Activated naive CD8-positive, alpha-beta T cell treated with anti-CD3 and anti-CD28 coated beads for 36 hours (primary cell): ENCODE results near the gene DHRS13. TPM values are rescaled to one million over a fixed set of nuclear protein-coding genes. Genes with fewer than 3 reads are reported as not detected.
"Not testable (repeated sequence)": the region's sequence is repeated elsewhere in the genome, so short reads cannot be mapped to it uniquely, and the experiment has no call there.

Experiments
- DNase-seq: peaks from one replicate; pipeline ENCODE4 v3.0.0; 2021
- H3K27ac Mint-ChIP-seq: one replicate; pipeline ENCODE4 v1.8.0; 2022; ENCODE audit warnings: mild to moderate bottlenecking, moderate library complexity, mixed read lengths
- H3K27me3 Mint-ChIP-seq: one replicate; pipeline ENCODE4 v1.8.0; 2022; ENCODE audit warnings: mild to moderate bottlenecking, mixed read lengths
- H3K36me3 Mint-ChIP-seq: one replicate; pipeline ENCODE4 v1.8.0; 2021; ENCODE audit warnings: mild to moderate bottlenecking, mixed read lengths
- H3K4me1 Mint-ChIP-seq: one replicate; pipeline ENCODE4 v1.8.0; 2021; ENCODE audit warnings: mixed read lengths
- H3K4me3 Mint-ChIP-seq: one replicate; pipeline ENCODE4 v1.8.0; 2022; ENCODE audit warnings: mild to moderate bottlenecking, moderate library complexity, mixed read lengths
- H3K9me3 Mint-ChIP-seq: one replicate; pipeline ENCODE4 v1.8.0; 2022; ENCODE audit warnings: mixed read lengths
- total RNA-seq, 2 experiments: library from RNA; stranded (reverse); gene quantifications; one replicate each; pipeline ENCODE4 v1.2.3, GENCODE V29; 2021

DHRS13 gene
- total RNA-seq, 2 experiments from 2014 or later, result 31.8 to 34.1 TPM

DNA sequence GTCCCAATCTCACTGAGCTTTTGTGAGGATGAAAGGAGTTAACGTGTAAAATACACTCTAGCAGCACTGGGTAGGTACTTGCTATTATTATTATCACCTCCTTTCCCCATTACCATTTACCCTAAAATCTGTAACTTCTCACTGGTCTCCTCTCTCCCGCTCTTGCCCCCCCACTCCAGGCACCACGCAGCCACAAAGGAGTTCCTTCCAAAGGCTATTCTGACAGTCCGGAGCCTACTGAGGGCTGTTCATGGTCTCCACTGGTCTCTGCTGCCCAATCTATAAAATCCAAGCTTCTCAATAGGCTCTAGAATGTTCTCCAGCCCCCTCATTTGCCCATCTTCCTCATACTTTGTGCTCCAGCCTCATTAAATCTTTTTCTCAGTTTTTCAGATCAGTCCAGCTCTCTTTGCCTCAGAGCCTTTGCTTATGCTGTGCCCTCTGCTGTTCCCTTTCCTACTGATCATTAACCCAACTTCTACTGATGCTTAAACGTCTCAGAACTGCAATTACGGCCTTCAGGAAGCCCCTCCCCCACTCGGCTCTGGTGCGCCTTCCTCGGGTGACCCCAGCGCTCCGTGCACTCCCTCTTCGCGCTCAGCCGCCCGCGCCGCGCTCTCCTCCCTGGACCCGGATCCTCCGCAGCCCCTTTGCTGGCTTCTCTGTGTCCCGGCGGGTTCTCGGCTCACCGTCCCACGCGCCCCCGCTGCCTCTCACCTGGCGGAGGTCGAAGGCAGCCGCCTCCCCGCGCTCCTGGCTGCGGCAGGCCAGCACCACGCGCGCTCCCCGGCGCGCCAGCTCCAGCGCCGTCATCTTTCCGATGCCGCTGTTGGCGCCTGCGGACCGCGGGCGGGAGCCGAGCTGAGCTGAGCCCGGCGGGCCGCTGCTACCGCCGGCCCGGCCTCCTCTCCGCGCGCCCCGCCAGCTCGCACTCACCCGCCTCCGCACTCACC lies 737 bp downstream of the DHRS13 start:
- H3K4me3 Mint-ChIP-seq, result peak overlapping the region; percentile 96
- peaks cover 34% of the 10 kb centered on the region for H3K4me1 Mint-ChIP-seq
- H3K36me3 Mint-ChIP-seq, result peaks cover 39% of the 10 kb centered on the region
- no peaks in the 10 kb centered on the region for H3K9me3 Mint-ChIP-seq
- DNase-seq, result peak; percentile 70
- H3K27ac Mint-ChIP-seq, result peak overlapping the region; percentile 90
- H3K27me3 Mint-ChIP-seq, result no peaks in the 10 kb centered on the region

GRCh38 chr17:28900986-28901726 lies 1.7 kb downstream of the DHRS13 start:
- Mint-ChIP-seq H3K4me3 (peak overlapping the region; percentile 96), H3K27ac (no peak overlapping the region)

GRCh38 chr17:28899212-28899815 lies 3.6 kb downstream of the DHRS13 start:
- H3K4me3 Mint-ChIP-seq, result no peak overlapping the region
- H3K27ac Mint-ChIP-seq, result no peak overlapping the region
- H3K9me3 Mint-ChIP-seq, result no peaks in the 10 kb centered on the region
- H3K36me3 Mint-ChIP-seq, result peaks cover 39% of the 10 kb centered on the region
- no peaks in the 10 kb centered on the region for H3K27me3 Mint-ChIP-seq
- no peak for DNase-seq
- peaks cover 52% of the 10 kb centered on the region for H3K4me1 Mint-ChIP-seq

More at GRCh38 chr17:28900986-28901726, 1.7 kb downstream of the DHRS13 start:
- Mint-ChIP-seq H3K36me3 (peaks cover 39% of the 10 kb centered on the region), H3K4me1 (peaks cover 40% of the 10 kb centered on the region), H3K27me3 (no peaks in the 10 kb centered on the region), H3K9me3 (no peaks in the 10 kb centered on the region)
- DNase-seq, result no peak

GRCh38 chr17:28898527-28898955 lies 4.3 kb downstream of the DHRS13 start:
- DNase-seq, result no peak
- Mint-ChIP-seq H3K4me1 (peaks cover 59% of the 10 kb centered on the region), H3K36me3 (peaks cover 39% of the 10 kb centered on the region), H3K27me3 (no peaks in the 10 kb centered on the region), H3K4me3 (peak overlapping the region; percentile 1), H3K9me3 (no peaks in the 10 kb centered on the region), H3K27ac (no peak overlapping the region)

DNA sequence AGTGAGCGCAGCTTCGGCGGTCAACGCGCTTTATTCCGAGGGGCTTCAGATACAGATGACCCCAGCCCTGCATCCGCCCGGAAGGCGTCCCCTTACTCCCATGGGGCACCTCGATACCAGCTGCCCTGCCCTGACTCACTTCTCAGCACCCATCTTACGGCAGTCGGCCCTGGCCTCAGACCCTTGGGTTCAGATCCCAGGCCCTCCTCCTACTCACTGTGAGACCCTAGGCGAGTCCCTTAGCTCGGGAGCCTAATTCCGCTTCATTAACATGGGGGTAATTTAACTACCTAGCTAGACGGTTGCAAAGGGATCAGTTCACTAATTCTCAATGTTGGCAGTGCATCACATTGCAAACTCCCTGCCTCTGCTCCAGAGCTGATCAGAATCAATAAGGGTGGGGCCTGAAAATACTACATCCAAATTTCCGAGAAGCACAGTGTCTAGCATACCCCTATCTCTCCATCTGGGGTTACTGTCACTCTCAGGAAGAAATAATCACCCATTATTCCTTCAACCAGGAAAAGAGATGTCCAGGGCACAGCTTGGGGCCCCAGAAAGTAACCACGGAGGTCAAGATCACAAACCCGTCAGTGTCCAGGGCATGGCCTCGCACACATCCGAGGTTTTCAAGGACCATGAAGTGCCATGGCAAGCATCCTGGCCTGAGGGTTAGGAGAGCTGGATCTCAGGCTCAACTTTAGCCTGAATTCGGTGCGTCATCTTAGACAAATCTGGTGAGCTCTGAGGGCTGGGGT lies 4.9 kb downstream of the DHRS13 start:
- no peak for DNase-seq
- Mint-ChIP-seq H3K36me3 (peaks cover 43% of the 10 kb centered on the region), H3K4me1 (peaks cover 60% of the 10 kb centered on the region), H3K27me3 (no peaks in the 10 kb centered on the region), H3K4me3 (peak overlapping the region; percentile 94), H3K27ac (peak overlapping the region; percentile 95), H3K9me3 (no peaks in the 10 kb centered on the region)

GRCh38 chr17:28896884-28897768 lies 5.8 kb downstream of the DHRS13 start, which contains the start of gene FLOT2:
Gene FLOT2, minus strand, starts transcription at chr17:28897733. Its CDS starts 159 bp downstream, at chr17:28897574.
- peak within 1 kb of the TSS; percentile 94 for H3K4me3 Mint-ChIP-seq
- H3K36me3 Mint-ChIP-seq, result peaks cover 46% of the 10 kb centered on the region
- H3K9me3 Mint-ChIP-seq, result no peaks in the 10 kb centered on the region
- peaks cover 64% of the 10 kb centered on the region for H3K4me1 Mint-ChIP-seq
- H3K27ac Mint-ChIP-seq, result peak within 1 kb of the TSS; percentile 95
- no peaks in the 10 kb centered on the region for H3K27me3 Mint-ChIP-seq
- DNase-seq, result peak; percentile 74

GRCh38 chr17:28896491-28896883 lies 6.4 kb downstream of the DHRS13 start:
- H3K36me3 Mint-ChIP-seq, result peaks cover 47% of the 10 kb centered on the region

DNA sequence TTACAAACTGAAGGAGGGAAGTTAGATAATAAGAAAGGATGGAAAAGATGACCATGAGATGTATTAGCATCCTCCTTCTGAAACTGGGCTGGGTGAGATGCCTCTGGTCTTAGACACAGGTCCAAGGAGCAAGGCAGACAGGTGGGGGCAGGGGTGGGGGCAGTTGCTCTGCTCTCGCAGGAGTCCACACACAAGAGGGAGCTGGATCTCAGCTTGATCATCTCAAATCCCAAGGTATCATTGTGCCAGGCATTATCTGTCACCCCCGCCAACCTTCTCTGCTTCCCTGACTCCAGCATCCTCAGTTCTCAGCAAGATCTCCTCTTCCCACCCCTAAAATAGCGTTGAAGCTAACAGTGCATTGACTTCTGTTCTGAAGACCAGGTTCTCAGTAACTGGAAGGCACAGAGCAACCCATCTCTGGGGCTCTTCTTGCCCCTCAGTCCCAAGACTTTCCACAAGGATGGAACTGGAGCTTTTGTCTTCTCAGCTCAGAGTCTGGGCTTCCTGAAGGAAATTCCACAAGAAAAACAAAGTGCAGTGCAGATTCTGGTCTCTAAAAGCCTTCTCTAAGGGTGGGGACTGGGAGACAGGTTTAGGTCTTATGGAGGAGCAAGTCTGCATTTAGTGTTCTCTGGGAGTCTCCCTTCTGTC lies 7.0 kb downstream of the DHRS13 start:
- peaks cover 50% of the 10 kb centered on the region for H3K36me3 Mint-ChIP-seq
- no peak for DNase-seq
- no peaks in the 10 kb centered on the region for H3K27me3 Mint-ChIP-seq
- no peaks in the 10 kb centered on the region for H3K9me3 Mint-ChIP-seq
- H3K4me1 Mint-ChIP-seq, result peaks cover 68% of the 10 kb centered on the region
- peak overlapping the region; percentile 95 for H3K27ac Mint-ChIP-seq
- H3K4me3 Mint-ChIP-seq, result peak overlapping the region; percentile 94

More at GRCh38 chr17:28896491-28896883, 6.4 kb downstream of the DHRS13 start:
- H3K27ac Mint-ChIP-seq, result peak overlapping the region; percentile 95
- H3K4me1 Mint-ChIP-seq, result peaks cover 64% of the 10 kb centered on the region
- H3K27me3 Mint-ChIP-seq, result no peaks in the 10 kb centered on the region
- no peak for DNase-seq
- no peaks in the 10 kb centered on the region for H3K9me3 Mint-ChIP-seq
- H3K4me3 Mint-ChIP-seq, result peak overlapping the region; percentile 94

GRCh38 chr17:28893248-28894183 lies 9.4 kb downstream of the DHRS13 start:
- H3K9me3 Mint-ChIP-seq, result not testable (repeated sequence)
- H3K36me3 Mint-ChIP-seq, result peaks cover 31% of the 10 kb centered on the region
- peak; percentile 36 for DNase-seq

GRCh38 chr17:28892024-28892423 lies 10.9 kb downstream of the DHRS13 start:
- H3K4me3 Mint-ChIP-seq, result no peak overlapping the region
- peaks cover 21% of the 10 kb centered on the region for H3K36me3 Mint-ChIP-seq
- DNase-seq, result no peak
- peak overlapping the region; percentile 77 for H3K27ac Mint-ChIP-seq
- H3K27me3 Mint-ChIP-seq, result no peaks in the 10 kb centered on the region
- H3K9me3 Mint-ChIP-seq, result no peaks in the 10 kb centered on the region
- peaks cover 65% of the 10 kb centered on the region for H3K4me1 Mint-ChIP-seq

More at GRCh38 chr17:28893248-28894183, 9.4 kb downstream of the DHRS13 start:
- Mint-ChIP-seq H3K4me1 (peaks cover 69% of the 10 kb centered on the region), H3K27ac (peak overlapping the region; percentile 99), H3K4me3 (peak overlapping the region; percentile 72)
- H3K27me3 Mint-ChIP-seq, result not testable (repeated sequence)

DNA sequence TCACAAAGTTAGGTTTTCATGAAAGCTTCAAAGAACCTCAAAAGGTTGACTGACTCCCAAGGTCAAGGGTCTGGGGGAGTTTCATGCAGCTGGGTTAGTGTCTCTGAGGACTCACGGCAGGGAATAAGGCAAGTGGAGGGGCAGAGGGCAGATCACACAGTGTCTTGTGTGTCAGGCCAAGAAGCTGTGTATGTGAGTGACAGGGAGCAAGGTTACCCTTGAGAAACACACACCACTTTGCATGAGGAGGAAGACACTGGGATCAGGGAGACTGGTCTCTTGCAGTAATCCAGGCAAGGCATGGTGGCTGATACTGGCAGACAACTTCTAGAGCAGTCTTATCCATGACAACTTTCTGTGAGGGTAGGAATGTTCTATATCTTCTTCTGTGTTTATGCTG lies 11.7 kb downstream of the DHRS13 start:
- peaks cover 21% of the 10 kb centered on the region for H3K36me3 Mint-ChIP-seq
- peak overlapping the region; percentile 25 for H3K4me3 Mint-ChIP-seq
- H3K4me1 Mint-ChIP-seq, result peaks cover 59% of the 10 kb centered on the region
- no peaks in the 10 kb centered on the region for H3K9me3 Mint-ChIP-seq
- no peaks in the 10 kb centered on the region for H3K27me3 Mint-ChIP-seq
- DNase-seq, result no peak
- peak overlapping the region; percentile 77 for H3K27ac Mint-ChIP-seq

DNA sequence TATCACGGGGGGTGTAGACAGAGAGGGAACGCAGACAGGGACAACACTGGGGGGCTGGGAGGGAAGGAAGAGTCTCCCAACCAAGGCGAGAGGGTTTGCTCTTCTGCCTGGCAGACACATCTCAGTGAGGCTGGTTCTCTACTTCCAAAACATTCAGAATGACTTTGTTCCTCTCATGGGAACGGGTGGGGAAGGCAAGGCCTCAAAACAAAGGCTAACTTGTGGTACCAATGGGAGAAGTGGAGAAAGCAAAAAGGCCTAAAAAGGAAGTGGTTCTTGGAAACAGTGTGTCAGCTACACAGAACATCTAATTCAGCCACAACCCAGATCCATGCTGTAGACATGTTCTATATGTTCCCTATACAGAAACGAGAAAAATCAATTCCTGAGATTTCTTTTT lies 12.9 kb downstream of the DHRS13 start:
- Mint-ChIP-seq H3K4me3 (no peak overlapping the region), H3K9me3 (no peaks in the 10 kb centered on the region), H3K36me3 (peaks cover 21% of the 10 kb centered on the region), H3K27me3 (no peaks in the 10 kb centered on the region), H3K27ac (peak overlapping the region; percentile 64), H3K4me1 (peaks cover 49% of the 10 kb centered on the region)
- no peak for DNase-seq
